Common myeloid progenitor, CD34-positive (primary cell): ENCODE measurements around the gene TMEM271.

Experiments used
- CTCF ChIA-PET: fragments of 350-600 bp; sonication (Branson Sonifier 250); formaldehyde crosslinking; loops from one replicate; lab custom pipeline; 2021; ENCODE audit warnings: antibody characterized with exemption; lab: Charles Lee
- POLR2A ChIA-PET: fragments of 350-600 bp; sonication (Branson Sonifier 250); formaldehyde crosslinking; loops from one replicate; lab custom pipeline; 2021; ENCODE audit warnings: antibody characterized with exemption; lab: Charles Lee
- DNase-seq, 3 donors: peaks; one replicate each; pipeline versions ENCODE4 v3.0.0 to v3.0.0-alpha.2; 2013
- H3K27ac ChIP-seq, 2 experiments: 1 replicate in 1 of 2; 2 replicates in 1 of 2; pipeline ENCODE4 v1.7.0; 2013; ENCODE audit warnings: inconsistent platforms in 2 of 2, low read length in 2 of 2, mild to moderate bottlenecking in 2 of 2, low read depth in 1 of 2, moderate library complexity in 1 of 2; ENCODE audit not compliant: severe bottlenecking in 2 of 2, insufficient read depth in 1 of 2, poor library complexity in 1 of 2
- H3K27me3 ChIP-seq, 5 experiments: replicated peaks in 2 of 5; 1 replicate in 3 of 5; 2 replicates in 2 of 5; pipeline versions ENCODE4 v1.6.1 to v1.7.0; 2013; ENCODE audit warnings: low read length in 4 of 5, mild to moderate bottlenecking in 2 of 5, moderate library complexity in 2 of 5, inconsistent platforms in 1 of 5; ENCODE audit not compliant: insufficient read depth in 5 of 5, control insufficient read depth in 4 of 5
- H3K36me3 ChIP-seq, 4 experiments: 1 replicate in 2 of 4; 2 replicates in 2 of 4; pipeline versions ENCODE4 v1.6.1 to v1.7.0; 2013; ENCODE audit warnings: low read length in 3 of 4, control low read depth in 1 of 4, mild to moderate bottlenecking in 1 of 4; ENCODE audit not compliant: control insufficient read depth in 4 of 4, insufficient read depth in 4 of 4
- H3K4me1 ChIP-seq, 4 experiments: 1 replicate in 3 of 4; 2 replicates in 1 of 4; pipeline versions ENCODE4 v1.6.1 to v1.7.1; 2013; ENCODE audit warnings: low read length in 3 of 4, mild to moderate bottlenecking in 3 of 4, control low read depth in 1 of 4, inconsistent platforms in 1 of 4, moderate library complexity in 1 of 4; ENCODE audit not compliant: control insufficient read depth in 4 of 4, insufficient read depth in 4 of 4; ENCODE audit errors: control extremely low read depth in 1 of 4
- H3K4me3 ChIP-seq, 7 experiments: 1 replicate in 4 of 7; 2 replicates in 3 of 7; pipeline versions ENCODE4 v1.5.1 to v1.7.0; 2013; ENCODE audit warnings: mild to moderate bottlenecking in 7 of 7, low read length in 6 of 7, moderate library complexity in 6 of 7, inconsistent platforms in 2 of 7, low read depth in 2 of 7, control low read depth in 1 of 7; ENCODE audit not compliant: insufficient read depth in 4 of 7, control insufficient read depth in 1 of 7; ENCODE audit errors: extremely low read depth in 1 of 7
- H3K9me3 ChIP-seq, 5 experiments: 1 replicate in 4 of 5; 2 replicates in 1 of 5; pipeline versions ENCODE4 v1.6.1 to v1.7.1; 2013; ENCODE audit warnings: low read length in 4 of 5, mild to moderate bottlenecking in 2 of 5, inconsistent platforms in 1 of 5, low read depth in 1 of 5, moderate library complexity in 1 of 5; ENCODE audit not compliant: control insufficient read depth in 4 of 5, insufficient read depth in 2 of 5; ENCODE audit errors: control extremely low read depth in 1 of 5
- WGBS: methylation state at CpG from one replicate; pipeline ENCODE4 v1.1.5; 2013; ENCODE audit not compliant: insufficient coverage; 5-methylcytosine and 5-hydroxymethylcytosine counted together

The TMEM271 gene

DNA sequence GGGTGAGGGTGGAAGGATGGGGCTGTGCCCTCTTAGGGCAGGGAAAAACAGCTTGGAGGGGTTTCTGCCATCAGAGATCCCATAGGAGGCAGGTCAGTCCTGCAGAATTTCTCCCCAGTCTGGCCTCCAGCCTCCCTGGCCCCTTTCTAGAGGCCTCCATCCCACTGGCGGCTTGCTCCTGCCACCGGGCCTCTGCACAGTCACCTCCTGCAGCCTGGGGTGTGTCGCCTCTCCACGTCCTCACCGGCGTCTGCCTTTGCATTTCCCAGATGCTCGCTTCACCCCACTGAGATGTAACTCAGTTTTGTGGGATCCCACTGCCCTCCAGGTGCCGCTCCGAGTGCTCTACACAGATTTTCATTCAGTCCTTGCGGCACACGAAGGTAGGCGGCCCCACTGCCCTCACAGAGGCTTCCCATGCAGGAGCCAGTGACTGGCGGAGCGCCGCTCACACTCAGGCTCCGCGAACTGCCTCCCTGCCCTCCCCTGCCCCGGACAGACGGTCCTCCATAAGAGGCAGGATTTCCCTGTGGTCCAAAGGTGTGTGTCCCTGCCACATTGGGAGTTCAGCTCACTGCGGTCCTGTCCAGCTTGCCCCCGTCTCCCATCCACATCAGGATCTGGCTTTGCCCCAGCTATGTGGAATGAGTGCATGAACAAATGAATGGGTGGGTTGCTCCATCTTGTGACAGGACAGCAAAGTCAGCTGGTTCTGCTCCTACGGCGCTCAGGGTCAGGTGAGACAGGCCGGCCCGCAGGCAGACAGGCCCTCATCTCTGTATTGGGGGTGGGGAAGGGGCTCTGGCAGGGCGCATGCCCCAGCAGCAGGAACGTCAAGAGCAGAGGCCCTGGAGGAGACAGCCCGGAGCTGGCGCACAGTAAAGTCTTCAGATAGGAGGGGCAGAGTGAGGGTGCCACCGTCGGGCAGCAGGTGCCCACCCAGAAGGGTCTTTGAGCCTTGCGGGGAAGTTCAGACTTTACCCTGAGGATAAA is 2.7 kb upstream of the TMEM271 start:
- H3K27me3 ChIP-seq = peaks cover 10 to 77% (median 30%) of the 10 kb centered on the region in 5 experiments
- 18% methylated on average over 28 of the region's 32 CpGs for WGBS
- POLR2A ChIA-PET = no interaction called here

GRCh38 chr4:577499-578450 is 1.7 kb upstream of the TMEM271 start:
- ChIA-PET POLR2A (interaction anchor here (0.9 kb wide), 1 partner anchor 12 kb away, joined by 4 read pairs; no protein-coding TSS in a partner anchor), CTCF (interaction anchor here (1.2 to 1.6 kb wide), 2 partner anchors 9 kb away, joined by 3 read pairs; no protein-coding TSS in a partner anchor)
- DNase-seq = peak; percentile 40 to 81 (median 72)
- Histone ChIP-seq H3K36me3 (no peaks in the 10 kb centered on the region), H3K27ac (no peak overlapping the region), H3K27me3 (peaks cover 10 to 87% (median 39%) of the 10 kb centered on the region in 5 experiments), H3K4me3 (peak overlapping the region in 3 of 7 experiments; percentile 19 to 45 (median 42)), H3K9me3 (peaks cover 0 to 6% (median 3%) of the 10 kb centered on the region in 5 experiments), H3K4me1 (peaks cover 0 to 40% (median 17%) of the 10 kb centered on the region in 4 experiments)
- WGBS = 3% methylated on average over 46 of the region's 52 CpGs

More for the DNA sequence above, 2.7 kb upstream of the TMEM271 start:
- no peak for DNase-seq
- Histone ChIP-seq H3K4me1 (peaks cover 0 to 40% (median 17%) of the 10 kb centered on the region in 4 experiments), H3K4me3 (no peak overlapping the region), H3K36me3 (no peaks in the 10 kb centered on the region), H3K27ac (no peak overlapping the region), H3K9me3 (peaks cover 0 to 5% (median 2%) of the 10 kb centered on the region in 5 experiments)
- CTCF ChIA-PET = interaction anchor here (1.2 to 1.6 kb wide), 2 partner anchors 8 to 10 kb away, joined by 3 read pairs; no protein-coding TSS in a partner anchor

- CTCF ChIA-PET = interaction anchor here (1.2 kb wide), 1 partner anchor 10 kb away, joined by 3 read pairs; no protein-coding TSS in a partner anchor
- peak in 1 of 3 donors; percentile 30 for DNase-seq
- H3K4me1 ChIP-seq = peaks cover 0 to 40% (median 17%) of the 10 kb centered on the region in 4 experiments
- H3K36me3 ChIP-seq = no peaks in the 10 kb centered on the region
- POLR2A ChIA-PET = interaction anchor here (0.9 kb wide), 1 partner anchor 13 kb away, joined by 4 read pairs; no protein-coding TSS in a partner anchor
- peak overlapping the region in 3 of 7 experiments; percentile 19 to 45 (median 42) for H3K4me3 ChIP-seq
- H3K27ac ChIP-seq = no peak overlapping the region
- H3K27me3 ChIP-seq = peaks cover 10 to 92% (median 44%) of the 10 kb centered on the region in 5 experiments
- WGBS = 1% methylated on average over 28 of the region's 37 CpGs
- peaks cover 0 to 10% (median 6%) of the 10 kb centered on the region in 5 experiments for H3K9me3 ChIP-seq
These were observed 950 bp upstream of the TMEM271 start for GRCh38 chr4:576991-577498.

- POLR2A ChIA-PET = no interaction called here
- peak overlapping the region in 3 of 7 experiments; percentile 8 to 38 (median 19) for H3K4me3 ChIP-seq
- peaks cover 0 to 91% (median 45%) of the 10 kb centered on the region in 5 experiments for H3K27me3 ChIP-seq
- under 1% methylated on average over 100 of the region's 127 CpGs for WGBS
- CTCF ChIA-PET = no interaction called here
- no peak overlapping the region for H3K27ac ChIP-seq
- peak; percentile 58 to 83 (median 80) for DNase-seq
- no peaks in the 10 kb centered on the region for H3K36me3 ChIP-seq
- peaks cover 0 to 14% (median 7%) of the 10 kb centered on the region in 5 experiments for H3K9me3 ChIP-seq
- peaks cover 0 to 40% (median 17%) of the 10 kb centered on the region in 4 experiments for H3K4me1 ChIP-seq
These were observed 584 bp downstream of the TMEM271 start for GRCh38 chr4:575281-576141.

DNA sequence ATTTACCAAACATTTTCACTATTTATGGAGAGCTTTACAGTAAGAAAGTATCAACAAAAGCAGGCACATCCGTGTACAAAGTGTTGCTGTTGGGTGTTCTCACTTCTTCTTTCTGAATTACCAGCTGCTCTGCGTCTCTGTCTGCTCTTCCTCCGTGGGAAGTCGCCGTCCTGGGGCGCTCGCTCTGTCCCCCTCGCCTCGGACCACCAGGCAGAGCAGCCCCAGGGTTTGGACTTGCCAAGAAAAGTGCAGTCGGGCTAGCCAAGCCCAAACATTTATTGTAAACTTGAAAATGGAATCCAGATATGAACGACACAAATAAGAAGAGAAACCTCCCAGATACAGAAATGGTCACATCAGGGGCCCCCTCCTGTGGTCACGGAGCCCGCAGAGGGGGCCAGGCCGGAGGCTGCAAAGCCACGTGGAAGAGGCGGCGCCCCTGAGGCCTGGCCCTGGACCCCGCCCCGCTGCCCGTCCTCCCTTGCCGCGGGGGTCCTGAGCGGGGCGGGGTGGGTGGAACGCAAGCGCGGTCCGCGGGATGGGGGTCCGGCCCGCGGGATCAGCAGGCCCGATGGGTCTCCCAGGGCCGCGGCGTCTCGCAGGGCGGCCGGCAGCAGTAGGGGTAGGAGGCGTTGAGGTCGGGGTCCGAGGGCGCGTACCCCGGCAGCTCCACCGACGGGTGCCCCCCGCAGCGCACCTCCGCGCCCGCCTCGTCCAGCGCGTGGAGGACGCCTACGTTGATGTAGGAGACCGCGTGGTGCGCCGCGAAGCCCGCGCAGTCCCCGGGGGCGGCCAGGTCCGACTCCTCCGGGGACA is 1.5 kb downstream of the TMEM271 start:
- POLR2A ChIA-PET = no interaction called here
- Histone ChIP-seq H3K27me3 (peaks cover 0 to 90% (median 40%) of the 10 kb centered on the region in 5 experiments), H3K4me3 (no peak overlapping the region), H3K4me1 (peaks cover 0 to 37% (median 17%) of the 10 kb centered on the region in 4 experiments), H3K27ac (no peak overlapping the region), H3K9me3 (peaks cover 0 to 14% (median 7%) of the 10 kb centered on the region in 5 experiments), H3K36me3 (no peaks in the 10 kb centered on the region)
- 7% methylated on average over 53 of the region's 68 CpGs for WGBS
- DNase-seq = peak in 2 of 3 donors; percentile 10 to 24
- CTCF ChIA-PET = no interaction called here
